ENCODE data around the gene SLC12A8. TPM values are rescaled to one million over a fixed set of nuclear protein-coding genes. Genes with fewer than 3 reads are reported as not detected.

The SLC12A8 gene
- total RNA-seq, 1 donor from 2014 or later, result 11.8 TPM

DNA sequence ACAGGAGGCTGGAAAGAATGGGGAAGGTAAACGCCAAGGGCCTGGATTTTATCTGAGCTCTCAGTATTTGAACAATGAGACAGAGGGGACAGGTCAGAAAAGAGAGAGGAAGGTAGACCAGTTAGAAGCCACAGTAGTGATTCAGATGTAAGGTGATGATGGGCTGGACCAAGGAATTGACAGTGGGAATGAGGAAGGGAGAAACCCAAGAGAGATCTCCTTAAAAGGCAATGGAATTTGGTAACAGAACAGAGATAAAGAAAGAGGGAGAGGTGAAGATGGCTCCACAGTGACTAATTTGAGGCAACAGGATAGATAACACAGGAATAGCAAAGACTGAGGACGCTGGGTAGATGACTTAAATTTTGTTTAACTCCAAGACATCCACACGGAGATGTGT, 145.3 kb downstream of the SLC12A8 start:
- TF ChIP-seq, protein P1, sequence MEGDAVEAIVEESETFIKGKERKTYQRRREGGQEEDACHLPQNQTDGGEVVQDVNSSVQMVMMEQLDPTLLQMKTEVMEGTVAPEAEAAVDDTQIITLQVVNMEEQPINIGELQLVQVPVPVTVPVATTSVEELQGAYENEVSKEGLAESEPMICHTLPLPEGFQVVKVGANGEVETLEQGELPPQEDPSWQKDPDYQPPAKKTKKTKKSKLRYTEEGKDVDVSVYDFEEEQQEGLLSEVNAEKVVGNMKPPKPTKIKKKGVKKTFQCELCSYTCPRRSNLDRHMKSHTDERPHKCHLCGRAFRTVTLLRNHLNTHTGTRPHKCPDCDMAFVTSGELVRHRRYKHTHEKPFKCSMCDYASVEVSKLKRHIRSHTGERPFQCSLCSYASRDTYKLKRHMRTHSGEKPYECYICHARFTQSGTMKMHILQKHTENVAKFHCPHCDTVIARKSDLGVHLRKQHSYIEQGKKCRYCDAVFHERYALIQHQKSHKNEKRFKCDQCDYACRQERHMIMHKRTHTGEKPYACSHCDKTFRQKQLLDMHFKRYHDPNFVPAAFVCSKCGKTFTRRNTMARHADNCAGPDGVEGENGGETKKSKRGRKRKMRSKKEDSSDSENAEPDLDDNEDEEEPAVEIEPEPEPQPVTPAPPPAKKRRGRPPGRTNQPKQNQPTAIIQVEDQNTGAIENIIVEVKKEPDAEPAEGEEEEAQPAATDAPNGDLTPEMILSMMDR (IDR thresholded peaks at IDR 0.05), result no peak
- Histone ChIP-seq H3K9me3 (no peaks in the 10 kb centered on the region), H3K4me3 (no peak overlapping the region), H3K36me3 (no peaks in the 10 kb centered on the region), H3K27ac (no peak overlapping the region), H3K27me3 (no peaks in the 10 kb centered on the region), H3K4me1 (peaks cover 15% of the 10 kb centered on the region)
- DNase-seq (no peak), ATAC-seq (no peak)
- intact Hi-C loops (cut with DNase I), result no loop called here

DNA sequence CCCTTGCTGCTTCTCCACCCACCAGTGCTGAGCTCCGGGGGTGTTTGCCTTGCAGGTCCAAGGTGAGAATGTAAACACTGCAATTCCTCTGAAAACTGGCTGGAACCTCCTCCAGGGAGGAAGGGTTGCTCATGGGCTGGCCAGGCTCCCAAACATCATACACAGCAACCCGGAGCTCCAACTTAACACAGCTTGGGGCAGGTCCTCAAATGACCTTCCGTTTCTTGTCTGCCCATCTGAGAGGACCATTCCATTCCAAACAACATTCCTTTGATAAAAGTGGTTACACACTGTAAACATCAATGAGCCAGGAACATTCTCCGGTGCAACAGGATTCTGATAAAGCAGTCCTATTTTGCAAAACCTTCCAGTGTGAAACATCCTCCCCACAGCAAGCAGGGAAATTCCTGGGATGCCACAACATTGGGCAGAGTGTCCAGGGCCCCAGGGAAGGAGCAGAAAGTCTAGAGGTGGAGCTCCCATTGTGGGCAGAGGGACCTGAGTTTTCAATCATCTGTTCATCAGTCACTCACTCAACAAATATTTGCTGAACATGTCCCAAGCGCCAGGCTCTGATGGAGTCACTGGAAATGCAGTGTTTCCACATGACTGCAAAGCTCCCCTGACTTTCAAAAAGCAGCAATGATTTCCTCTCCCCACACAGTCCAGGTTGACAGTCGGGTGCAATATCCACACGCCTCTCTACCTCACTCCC, 149.5 kb downstream of the SLC12A8 start:
- intact Hi-C loops (cut with DNase I), result no loop called here
- H3K27ac ChIP-seq, result peak overlapping the region; percentile 77
- H3K4me1 ChIP-seq, result peaks cover 40% of the 10 kb centered on the region
- H3K4me3 ChIP-seq, result no peak overlapping the region
- TF ChIP-seq, protein P1 (IDR thresholded peaks at IDR 0.05), result no peak
- H3K27me3 ChIP-seq, result no peaks in the 10 kb centered on the region
- no peaks in the 10 kb centered on the region for H3K9me3 ChIP-seq
- peak; percentile 74 for DNase-seq
- peak; percentile 86 for ATAC-seq
- H3K36me3 ChIP-seq, result no peaks in the 10 kb centered on the region

DNA sequence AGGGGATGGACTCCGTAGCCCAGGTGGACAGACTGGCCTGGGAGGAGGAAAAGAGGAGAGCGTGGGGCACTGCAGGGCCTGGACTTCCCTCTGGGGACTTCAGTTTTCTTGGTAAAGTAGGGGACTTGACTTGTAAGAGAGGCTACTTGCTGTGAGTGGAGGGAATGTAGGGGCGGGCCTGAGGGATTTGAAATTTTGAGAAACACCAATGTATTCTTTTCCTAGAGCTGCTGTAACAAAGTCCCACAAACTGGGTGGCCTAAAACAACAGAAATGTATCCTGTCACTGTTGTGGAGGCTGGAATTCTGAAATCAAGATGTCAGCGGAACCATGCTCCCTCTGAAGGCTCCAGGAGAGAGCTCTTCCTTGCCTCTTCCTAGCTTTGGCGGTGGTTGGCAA, 150.9 kb downstream of the SLC12A8 start:
- intact Hi-C loops (cut with DNase I), result no loop called here
- peaks cover 50% of the 10 kb centered on the region for H3K4me1 ChIP-seq
- H3K9me3 ChIP-seq, result no peaks in the 10 kb centered on the region
- H3K27me3 ChIP-seq, result no peaks in the 10 kb centered on the region
- ATAC-seq (no peak), DNase-seq (no peak)
- TF ChIP-seq, protein P1 (IDR thresholded peaks at IDR 0.05), result no peak
- H3K36me3 ChIP-seq, result no peaks in the 10 kb centered on the region
- H3K27ac ChIP-seq, result peak overlapping the region; percentile 70
- H3K4me3 ChIP-seq, result peak overlapping the region; percentile 6

DNA sequence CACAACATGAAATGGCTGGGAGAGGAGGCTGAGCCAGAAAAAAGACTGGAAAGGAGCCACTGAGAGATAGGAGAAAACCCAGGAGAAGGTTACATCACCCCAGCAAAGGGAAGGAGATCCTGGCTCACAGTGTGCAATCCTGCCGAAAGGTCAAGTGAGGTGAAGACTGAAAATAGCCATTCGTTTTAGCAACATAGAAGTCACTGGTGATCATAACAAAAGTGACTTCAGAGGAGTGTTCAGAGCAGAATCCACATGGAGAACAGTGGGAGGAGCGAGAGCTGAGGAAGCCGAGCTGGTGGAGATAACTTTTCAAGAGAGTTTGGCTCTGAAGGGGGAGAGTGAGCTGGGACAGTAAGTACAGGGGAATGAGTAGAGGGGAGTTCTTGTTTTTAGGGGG, 151.4 kb downstream of the SLC12A8 start:
- Histone ChIP-seq H3K36me3 (no peaks in the 10 kb centered on the region), H3K4me3 (peak overlapping the region; percentile 6), H3K9me3 (no peaks in the 10 kb centered on the region), H3K4me1 (peaks cover 54% of the 10 kb centered on the region), H3K27ac (peak overlapping the region; percentile 70), H3K27me3 (no peaks in the 10 kb centered on the region)
- intact Hi-C loops (cut with DNase I), result no loop called here
- peak; percentile 47 for ATAC-seq
- DNase-seq, result no peak
- TF ChIP-seq, protein P1 (IDR thresholded peaks at IDR 0.05), result no peak

DNA sequence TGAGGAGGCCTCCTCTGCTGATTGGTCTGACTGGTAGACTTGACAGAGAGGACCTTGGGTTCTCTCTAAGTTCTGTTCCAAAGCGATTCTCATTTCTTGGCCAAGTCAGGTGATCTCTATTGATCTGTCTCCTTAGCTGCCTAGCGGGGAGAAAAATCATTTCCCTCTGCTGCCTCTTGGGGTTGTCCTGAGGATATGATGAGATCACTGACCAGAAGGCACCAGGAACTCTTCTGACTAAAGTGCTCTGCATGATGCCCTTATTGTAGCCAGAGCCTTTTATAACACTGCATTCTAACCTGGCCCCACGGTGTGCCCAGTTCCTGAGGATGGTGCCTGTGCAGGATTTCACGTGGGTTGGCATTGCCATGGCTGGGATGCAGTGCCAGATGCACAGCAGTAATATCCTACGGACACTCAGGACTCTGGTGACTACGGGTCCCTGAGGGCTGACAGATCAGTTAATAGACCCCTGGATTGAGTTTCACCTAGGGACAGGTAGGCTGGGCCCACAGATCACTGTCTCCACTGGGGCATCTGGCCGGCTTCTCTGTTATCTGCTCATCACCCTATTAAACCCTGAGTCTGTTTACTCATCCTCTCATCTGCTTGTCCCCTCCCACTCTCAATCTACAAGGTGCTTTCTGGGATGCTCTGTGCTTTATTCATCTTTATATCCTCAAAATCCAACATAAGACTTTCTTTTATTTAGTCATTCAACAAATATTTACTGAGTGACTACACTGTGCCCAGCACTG, 152.9 kb downstream of the SLC12A8 start:
- H3K4me3 ChIP-seq, result no peak overlapping the region
- TF ChIP-seq, protein P1 (IDR thresholded peaks at IDR 0.05), result no peak
- DNase-seq (no peak), ATAC-seq (no peak)
- intact Hi-C loops (cut with DNase I), result loop anchor here (10.0 kb wide), 1 partner anchor 85 kb away; no protein-coding TSS in a partner anchor
- no peaks in the 10 kb centered on the region for H3K36me3 ChIP-seq
- no peaks in the 10 kb centered on the region for H3K27me3 ChIP-seq
- no peaks in the 10 kb centered on the region for H3K9me3 ChIP-seq
- peaks cover 54% of the 10 kb centered on the region for H3K4me1 ChIP-seq
- no peak overlapping the region for H3K27ac ChIP-seq

Measured in upper lobe of right lung (tissue), 1 donor.